Smooth muscle cell (in vitro differentiated cells): Measurements from ENCODE around the gene ARVCF. TPM values are rescaled to one million over a fixed set of nuclear protein-coding genes. Genes with fewer than 3 reads are reported as not detected.

Experiments used
- DNase-seq: peaks from one replicate; lab custom pipeline; 2025; ENCODE audit not compliant: unreplicated experiment; lab: John Stamatoyannopoulos, UW
- H2AFZ ChIP-seq: fragments of 200-600 bp; sonication (generic); 2 replicates; pipeline ENCODE4 v1.6.0; 2016; ENCODE audit warnings: antibody characterized with exemption, low read depth, mild to moderate bottlenecking
- H3F3A ChIP-seq: fragments of 200-600 bp; sonication (generic); 2 replicates; pipeline ENCODE4 v1.6.0; 2017; ENCODE audit warnings: antibody characterized with exemption, low read depth
- H3K27ac ChIP-seq: fragments of 200-600 bp; sonication (generic); 2 replicates; pipeline ENCODE4 v1.5.1; 2016; ENCODE audit warnings: low read depth, mild to moderate bottlenecking
- H3K27me3 ChIP-seq: fragments of 200-600 bp; sonication (generic); 2 replicates; pipeline ENCODE4 v1.6.1; 2016; ENCODE audit warnings: low read depth, mild to moderate bottlenecking
- H3K36me3 ChIP-seq: fragments of 200-600 bp; sonication (generic); 2 replicates; pipeline ENCODE4 v1.5.1; 2016; ENCODE audit warnings: low read depth
- H3K4me1 ChIP-seq: fragments of 200-600 bp; sonication (generic); 2 replicates; pipeline ENCODE4 v1.5.1; 2016; ENCODE audit warnings: low read depth
- H3K4me2 ChIP-seq: fragments of 200-600 bp; sonication (generic); 2 replicates; pipeline ENCODE4 v1.6.0; 2016; ENCODE audit warnings: mild to moderate bottlenecking
- H3K4me3 ChIP-seq: fragments of 200-600 bp; sonication (generic); 2 replicates; pipeline ENCODE4 v1.5.1; 2016; ENCODE audit warnings: mild to moderate bottlenecking
- H3K79me2 ChIP-seq: fragments of 200-600 bp; sonication (generic); 2 replicates; pipeline ENCODE4 v1.6.0; 2016; ENCODE audit warnings: low read depth, mild to moderate bottlenecking
- H3K9ac ChIP-seq: fragments of 200-600 bp; sonication (generic); 2 replicates; pipeline ENCODE4 v1.6.0; 2016; ENCODE audit warnings: low read depth
- H3K9me3 ChIP-seq: fragments of 200-600 bp; sonication (generic); replicated peaks from 2 replicates; pipeline ENCODE4 v1.5.1; 2016; ENCODE audit warnings: low read depth
- H4K20me1 ChIP-seq: fragments of 200-600 bp; sonication (generic); 2 replicates; pipeline ENCODE4 v1.6.0; 2016; ENCODE audit warnings: low read depth
- CTCF ChIP-seq: fragments of 200-600 bp; sonication (generic); IDR thresholded peaks from 2 replicates; pipeline ENCODE4 v1.5.1; 2017; ENCODE audit warnings: borderline replicate concordance, mild to moderate bottlenecking, antibody characterized with exemption; ENCODE audit not compliant: insufficient read depth, poor library complexity, severe bottlenecking
- WGBS: methylation state at CpG from one replicate; pipeline ENCODE4 v1.1.7; 2016; ENCODE audit warnings: low lambda C conversion rate; 5-methylcytosine and 5-hydroxymethylcytosine counted together
- polyA plus RNA-seq: library from polyadenylated mRNA; unstranded; fragments of >200 nt; fragmentation: Nextera tagmentation; extraction: Ambion mirVana; gene quantifications from 2 replicates; pipeline ENCODE4 v1.2.1, GENCODE V29; 2016
- total RNA-seq: library from RNA; depleted of rRNA; stranded (reverse); fragments of >200 nt; gene quantifications from 2 replicates; pipeline ENCODE4 v1.2.3, GENCODE V29; 2014

The ARVCF gene
- total and polyA plus RNA-seq, 2 experiments from 2014 or later: 5.4 to 10.6 TPM

GRCh38 chr22:20018001-20018400 is 1.4 kb upstream of the ARVCF start:
- no peak overlapping the region for H3K4me3 ChIP-seq
- peaks cover 11% of the 10 kb centered on the region for H4K20me1 ChIP-seq
- no peaks in the 10 kb centered on the region for H3F3A ChIP-seq
- peaks cover 41% of the 10 kb centered on the region for H3K27me3 ChIP-seq
- H3K4me2 ChIP-seq: no peak overlapping the region
- H3K4me1 ChIP-seq: peaks cover 8% of the 10 kb centered on the region
- no peak for TF ChIP-seq CTCF
- no peaks in the 10 kb centered on the region for H3K36me3 ChIP-seq
- H2AFZ ChIP-seq: no peak overlapping the region
- no peak for DNase-seq
- H3K27ac ChIP-seq: no peak overlapping the region
- 86% methylated on average over 5 of the region's 5 CpGs for WGBS
- no peaks in the 10 kb centered on the region for H3K9me3 ChIP-seq
- H3K79me2 ChIP-seq: no peaks in the 10 kb centered on the region
- H3K9ac ChIP-seq: no peak overlapping the region

DNA sequence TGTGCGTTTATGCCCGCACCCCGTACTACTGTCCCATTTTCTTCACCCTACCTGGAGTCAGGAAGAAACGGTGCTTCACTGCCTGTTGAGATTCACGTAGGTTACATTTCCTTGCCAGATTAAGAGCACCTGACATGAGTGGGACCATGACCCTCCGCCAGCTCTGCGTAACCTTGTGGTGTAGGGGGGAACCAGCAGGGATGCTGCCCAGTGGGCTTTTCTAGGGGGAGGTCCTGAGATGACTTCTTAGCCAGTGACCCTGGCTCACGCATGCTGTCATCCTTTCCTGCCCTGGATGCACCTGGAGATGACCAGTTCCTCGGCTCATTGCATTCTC is 967 bp upstream of the ARVCF start:
- WGBS: 59% methylated on average over 9 of the region's 9 CpGs
- no peaks in the 10 kb centered on the region for H3K36me3 ChIP-seq
- H3K4me3 ChIP-seq: no peak overlapping the region
- DNase-seq: no peak
- H3K9me3 ChIP-seq: no peaks in the 10 kb centered on the region
- peaks cover 8% of the 10 kb centered on the region for H4K20me1 ChIP-seq
- peaks cover 8% of the 10 kb centered on the region for H3K4me1 ChIP-seq
- H3K4me2 ChIP-seq: peak overlapping the region; percentile 99
- no peak overlapping the region for H3K27ac ChIP-seq
- peaks cover 41% of the 10 kb centered on the region for H3K27me3 ChIP-seq
- no peak overlapping the region for H3K9ac ChIP-seq
- TF ChIP-seq CTCF: no peak
- H3F3A ChIP-seq: no peaks in the 10 kb centered on the region
- H2AFZ ChIP-seq: no peak overlapping the region
- H3K79me2 ChIP-seq: no peaks in the 10 kb centered on the region

- Histone ChIP-seq H4K20me1 (no peaks in the 10 kb centered on the region), H3K9me3 (no peaks in the 10 kb centered on the region), H3K27ac (no peak overlapping the region), H3K9ac (no peak overlapping the region), H3K27me3 (peaks cover 41% of the 10 kb centered on the region), H3K4me3 (peak overlapping the region; percentile 69), H3K79me2 (no peaks in the 10 kb centered on the region), H3K4me2 (peak overlapping the region; percentile 99), H3K4me1 (peaks cover 5% of the 10 kb centered on the region), H3F3A (no peaks in the 10 kb centered on the region), H3K36me3 (no peaks in the 10 kb centered on the region), H2AFZ (peak overlapping the region; percentile 82)
- no peak for DNase-seq
- TF ChIP-seq CTCF: no peak
- WGBS: 2% methylated on average over 38 of the region's 101 CpGs
These were observed 471 bp downstream of the ARVCF start for GRCh38 chr22:20015971-20016733.

- Histone ChIP-seq H2AFZ (no peak overlapping the region), H3K36me3 (no peaks in the 10 kb centered on the region), H4K20me1 (no peaks in the 10 kb centered on the region), H3K4me2 (no peak overlapping the region), H3F3A (no peaks in the 10 kb centered on the region), H3K4me3 (no peak overlapping the region), H3K79me2 (no peaks in the 10 kb centered on the region), H3K27me3 (peaks cover 41% of the 10 kb centered on the region), H3K4me1 (peaks cover 5% of the 10 kb centered on the region), H3K9me3 (no peaks in the 10 kb centered on the region), H3K27ac (no peak overlapping the region), H3K9ac (no peak overlapping the region)
- 95% methylated on average over 9 of the region's 10 CpGs for WGBS
- no peak for DNase-seq
- TF ChIP-seq CTCF: no peak
These were observed 1.4 kb downstream of the ARVCF start for GRCh38 chr22:20015187-20015625.
